ENCODE measurements around the gene TNFAIP2.

Gene TNFAIP2

GRCh38 chr14:103158688-103159087 is 35.4 kb downstream of the TNFAIP2 start:
- H3K4me3 ChIP-seq (ENCODE audit: low read depth, low read length): no peak overlapping the region
- no peak for TF ChIP-seq CTCF (IDR thresholded peaks at IDR 0.05; ENCODE audit: borderline replicate concordance, insufficient read depth, low read depth, low read length)

- TF ChIP-seq CTCF (IDR thresholded peaks at IDR 0.05; ENCODE audit: borderline replicate concordance, insufficient read depth, low read depth, low read length): no peak
These were observed 37.2 kb downstream of the TNFAIP2 start for GRCh38 chr14:103160321-103161053.

GRCh38 chr14:103161054-103161397 is 37.8 kb downstream of the TNFAIP2 start:
- no peak overlapping the region for H3K4me3 ChIP-seq (ENCODE audit: low read depth, low read length)

More at GRCh38 chr14:103160321-103161053, 37.2 kb downstream of the TNFAIP2 start:
- no peak overlapping the region for H3K4me3 ChIP-seq (ENCODE audit: low read depth, low read length)

GRCh38 chr14:103163199-103163598 is 39.9 kb downstream of the TNFAIP2 start:
- TF ChIP-seq CTCF (IDR thresholded peaks at IDR 0.05; ENCODE audit: borderline replicate concordance, insufficient read depth, low read depth, low read length): no peak
- no peak overlapping the region for H3K4me3 ChIP-seq (ENCODE audit: low read depth, low read length)

More at GRCh38 chr14:103161054-103161397, 37.8 kb downstream of the TNFAIP2 start:
- TF ChIP-seq CTCF (IDR thresholded peaks at IDR 0.05; ENCODE audit: borderline replicate concordance, insufficient read depth, low read depth, low read length): no peak

GRCh38 chr14:103164006-103164405 is 40.7 kb downstream of the TNFAIP2 start:
- H3K4me3 ChIP-seq (ENCODE audit: low read depth, low read length): no peak overlapping the region
- no peak for TF ChIP-seq CTCF (IDR thresholded peaks at IDR 0.05; ENCODE audit: borderline replicate concordance, insufficient read depth, low read depth, low read length)

GRCh38 chr14:103164779-103165178 is 41.5 kb downstream of the TNFAIP2 start:
- no peak for TF ChIP-seq CTCF (IDR thresholded peaks at IDR 0.05; ENCODE audit: borderline replicate concordance, insufficient read depth, low read depth, low read length)
- H3K4me3 ChIP-seq (ENCODE audit: low read depth, low read length): no peak overlapping the region

- no peak overlapping the region for H3K4me3 ChIP-seq (ENCODE audit: low read depth, low read length)
- no peak for TF ChIP-seq CTCF (IDR thresholded peaks at IDR 0.05; ENCODE audit: borderline replicate concordance, insufficient read depth, low read depth, low read length)
These were observed 42.1 kb downstream of the TNFAIP2 start for GRCh38 chr14:103165323-103165722.
